Limb (tissue), 2 donors: Measurements from ENCODE around the gene LBX2.
"Not testable (repeated sequence)": the region's sequence is repeated elsewhere in the genome, so short reads cannot be mapped to it uniquely, and the experiment has no call there.

Experiments
- DNase-seq, 2 donors: peaks; one replicate each; pipeline ENCODE4 v3.0.0-alpha.2; 2016; ENCODE audit errors: extremely low spot score in 2 of 2

LBX2 gene

DNA sequence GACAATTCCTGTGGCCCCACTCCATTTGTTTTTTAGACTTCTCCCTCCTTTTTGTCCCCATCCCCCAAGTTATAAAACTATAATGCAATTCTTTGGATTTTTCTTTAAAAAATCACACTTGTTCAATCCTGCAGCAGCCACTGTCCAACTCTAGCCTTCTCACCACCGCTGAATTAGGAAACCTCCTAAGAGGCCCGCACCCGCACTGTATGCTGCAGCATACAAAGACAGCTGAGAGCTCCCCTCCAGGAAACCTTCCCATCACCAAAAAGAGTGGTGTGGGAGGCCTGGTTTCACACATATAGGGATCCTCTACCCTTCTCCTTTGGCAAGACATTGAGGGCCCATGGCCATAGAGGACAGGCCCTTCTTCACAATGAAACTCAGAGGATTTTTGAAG, 5.2 kb upstream of the LBX2 start:
- no peak for DNase-seq

DNA sequence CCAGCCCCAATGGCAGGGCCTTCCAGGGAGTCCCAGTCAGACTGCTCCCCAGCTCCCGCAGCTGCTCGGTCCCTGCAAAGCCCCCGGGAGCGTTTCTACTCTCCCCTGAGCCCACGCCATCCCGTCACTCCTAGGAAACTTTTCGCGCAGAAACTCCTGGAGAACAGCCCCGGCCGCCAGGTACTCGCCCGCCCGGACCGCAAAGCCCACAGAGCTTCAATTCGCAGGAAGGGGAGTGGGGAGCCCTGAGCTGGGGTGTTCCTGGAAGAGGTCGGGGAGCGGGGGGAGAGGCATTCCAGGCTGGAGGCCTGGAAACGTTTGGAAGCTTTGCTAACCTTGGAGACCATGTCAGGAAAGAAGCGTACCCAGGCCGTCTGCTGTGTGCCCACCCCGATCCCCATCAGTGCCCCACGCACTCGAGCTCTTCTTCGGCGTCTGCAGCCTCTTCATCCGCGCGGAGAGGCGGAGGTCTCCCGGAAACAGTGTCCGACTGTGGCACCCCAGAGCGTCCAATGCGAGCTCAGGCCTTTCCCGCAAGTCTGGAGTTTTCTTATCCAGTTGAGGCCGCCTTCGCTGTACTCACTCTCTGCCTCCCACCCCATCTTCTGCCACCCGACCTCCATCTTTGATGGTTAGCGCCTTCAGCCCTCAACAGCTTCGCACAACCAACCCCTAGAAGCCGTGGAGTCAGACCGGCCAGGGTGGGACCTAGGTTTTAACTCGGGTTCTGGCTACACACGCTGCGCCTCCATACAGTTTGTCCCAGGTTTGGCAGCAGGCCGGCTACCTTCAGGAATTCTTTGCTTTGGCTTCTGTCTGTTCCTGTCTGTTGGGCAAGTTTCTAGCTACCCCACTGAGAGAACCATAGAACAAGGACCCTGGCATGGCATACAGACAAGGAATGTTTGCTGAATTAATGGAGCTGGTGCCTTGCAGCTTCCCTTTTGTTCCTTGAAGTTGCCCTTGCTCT, 4.4 kb upstream of the LBX2 start:
- DNase-seq: no peak

DNA sequence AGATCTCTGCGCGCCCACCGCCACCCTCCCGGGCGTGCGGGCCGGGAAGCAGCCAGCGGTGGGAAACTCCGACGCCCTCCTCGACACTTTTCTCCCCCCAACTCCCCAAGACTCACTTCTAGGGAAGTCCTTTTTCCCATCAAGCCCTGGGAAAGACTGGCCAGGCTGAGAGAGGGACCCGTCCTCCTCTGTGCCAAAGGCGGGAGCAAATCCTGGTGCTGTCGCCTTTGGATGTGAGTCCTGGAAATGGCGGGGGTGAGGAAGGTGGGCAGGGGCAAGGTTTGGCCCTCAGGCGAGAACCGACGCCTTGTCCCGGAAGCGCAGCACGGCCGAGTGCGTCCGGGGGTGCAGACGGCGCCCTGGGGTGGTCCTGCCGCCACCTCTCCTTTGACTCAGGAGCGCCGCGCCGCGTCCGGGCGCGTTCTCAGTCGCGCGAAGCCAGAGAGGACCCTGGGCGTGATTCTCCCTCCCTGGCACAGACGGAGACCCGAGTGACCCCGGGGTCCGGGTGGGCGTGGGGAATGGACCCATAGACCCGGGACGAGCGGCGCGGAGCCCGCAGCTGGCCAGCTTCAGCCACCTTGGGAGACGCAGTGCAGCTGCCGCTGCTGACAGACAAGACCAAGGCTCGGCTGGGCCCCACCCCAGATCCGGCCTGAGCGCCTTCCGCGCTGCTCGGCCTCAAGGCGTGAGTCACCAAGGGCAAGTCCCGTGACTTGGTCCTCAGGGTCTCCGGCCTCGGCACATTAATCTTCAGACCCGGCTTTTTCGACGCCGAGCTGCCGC, 3.5 kb upstream of the LBX2 start:
- peak in 1 of 2 donors; percentile 68 for DNase-seq

DNA sequence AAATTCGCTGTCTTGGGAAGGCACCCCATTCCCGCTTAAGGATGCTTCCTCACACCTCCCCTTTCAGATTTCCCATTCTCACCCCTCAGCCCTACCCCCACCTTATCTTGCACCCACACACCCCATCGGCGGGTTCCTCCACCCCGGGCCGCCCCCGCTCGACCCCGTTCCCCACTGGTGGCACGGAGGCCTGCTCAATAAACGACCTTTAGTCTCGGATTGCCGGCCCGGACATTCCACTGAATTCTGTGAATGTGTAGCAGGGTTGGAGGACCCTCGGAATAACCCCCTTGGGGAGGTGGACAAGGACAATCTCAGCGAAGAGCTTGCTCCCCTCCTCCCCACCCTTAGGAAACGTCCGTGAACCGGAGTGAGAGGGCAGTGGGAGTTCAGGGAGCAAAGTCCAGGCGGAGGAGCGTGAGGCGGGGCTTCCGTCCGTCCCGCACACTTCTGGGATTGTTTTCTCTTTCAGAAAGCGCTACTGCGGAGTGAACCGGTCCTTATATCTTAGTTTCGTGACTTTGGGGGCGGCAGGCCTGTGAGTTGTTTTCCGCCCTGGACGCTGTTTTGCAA, 2.8 kb upstream of the LBX2 start:
- DNase-seq: no peak

DNA sequence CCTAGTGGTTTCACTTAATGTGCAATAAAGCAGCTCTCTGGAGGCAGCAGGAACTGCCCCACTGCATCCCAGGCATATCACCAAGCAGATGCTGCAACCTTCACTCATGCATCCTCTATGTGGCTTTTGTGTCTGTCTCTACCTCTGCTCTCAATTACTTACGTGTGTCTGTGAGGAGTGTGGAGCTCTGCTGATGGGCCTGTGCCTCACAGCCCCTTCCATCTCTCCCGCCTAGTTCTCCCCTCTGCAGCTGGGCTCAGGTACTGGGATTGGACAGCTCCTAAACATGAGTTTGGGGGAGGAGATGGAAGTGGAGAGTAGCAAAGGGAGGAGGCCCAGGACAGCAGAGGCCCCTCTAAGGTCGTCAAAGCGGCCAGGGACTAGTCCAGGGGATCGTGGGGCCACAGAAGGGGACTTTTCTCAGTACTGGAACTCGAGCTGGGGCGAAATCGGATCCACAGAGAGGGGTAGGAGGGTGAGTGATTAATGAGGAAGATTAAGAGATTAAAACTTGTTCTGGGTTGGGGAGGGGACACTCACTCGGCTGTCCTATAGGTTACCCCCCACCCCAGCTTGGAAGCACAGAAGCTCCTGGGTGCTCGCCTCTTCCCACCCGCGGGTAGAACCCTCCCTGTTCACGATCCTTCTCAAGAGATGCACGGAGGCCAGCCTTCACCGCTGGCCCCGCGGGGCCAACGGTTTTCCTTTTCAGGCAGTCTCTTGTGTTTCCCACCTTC, 2.1 kb upstream of the LBX2 start:
- peak in 1 of 2 donors; percentile 38 for DNase-seq

DNA sequence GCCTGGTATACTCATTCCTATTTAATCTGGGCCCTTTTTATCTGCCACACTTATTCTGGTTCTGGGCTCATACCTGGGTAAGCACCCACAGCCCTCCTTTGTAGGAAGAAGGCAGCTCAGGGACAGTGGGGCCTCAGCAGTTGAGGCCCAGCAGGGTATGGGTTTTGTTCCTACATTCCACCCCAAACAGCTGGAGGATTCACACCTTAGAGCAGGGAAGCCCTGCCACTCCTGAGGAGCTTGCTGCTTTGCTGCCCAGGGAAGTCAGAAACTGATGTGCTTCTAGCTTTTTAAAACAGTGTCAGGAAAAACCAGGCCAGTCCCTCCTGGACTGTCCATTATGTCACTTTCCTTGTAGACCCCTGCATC, 1.2 kb upstream of the LBX2 start:
- DNase-seq: no peak

DNA sequence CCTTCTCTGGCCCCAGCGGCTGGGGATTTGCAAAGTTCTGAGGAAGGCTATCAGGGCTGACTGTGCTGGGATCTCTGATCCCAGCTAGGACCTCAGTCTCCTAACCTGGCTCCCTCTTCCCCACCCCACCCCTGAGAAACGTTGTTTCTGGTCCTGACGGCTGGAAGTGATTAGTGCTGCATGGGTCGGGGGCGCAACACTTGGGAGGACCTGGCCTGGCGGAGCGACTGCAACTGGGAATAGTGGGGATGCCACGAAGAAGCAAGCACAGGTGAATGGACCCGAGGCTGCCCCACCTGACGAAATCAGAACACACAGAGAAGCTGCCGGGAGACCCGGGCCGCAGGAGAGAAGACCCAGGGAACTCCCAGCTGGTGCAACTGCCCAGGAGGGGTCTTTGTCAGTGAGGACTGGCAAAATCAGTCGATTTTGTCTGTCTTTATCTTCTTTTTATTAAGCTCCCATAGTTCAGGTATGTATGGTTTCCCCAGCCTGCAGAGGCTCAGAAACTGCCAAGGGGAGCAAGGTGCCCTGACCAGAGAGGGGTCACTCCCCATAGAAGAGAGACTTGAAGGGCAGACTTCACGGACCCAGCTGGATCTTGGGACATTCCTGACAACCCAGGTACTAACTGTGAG, 656 bp upstream of the LBX2 start:
- DNase-seq: no peak

DNA sequence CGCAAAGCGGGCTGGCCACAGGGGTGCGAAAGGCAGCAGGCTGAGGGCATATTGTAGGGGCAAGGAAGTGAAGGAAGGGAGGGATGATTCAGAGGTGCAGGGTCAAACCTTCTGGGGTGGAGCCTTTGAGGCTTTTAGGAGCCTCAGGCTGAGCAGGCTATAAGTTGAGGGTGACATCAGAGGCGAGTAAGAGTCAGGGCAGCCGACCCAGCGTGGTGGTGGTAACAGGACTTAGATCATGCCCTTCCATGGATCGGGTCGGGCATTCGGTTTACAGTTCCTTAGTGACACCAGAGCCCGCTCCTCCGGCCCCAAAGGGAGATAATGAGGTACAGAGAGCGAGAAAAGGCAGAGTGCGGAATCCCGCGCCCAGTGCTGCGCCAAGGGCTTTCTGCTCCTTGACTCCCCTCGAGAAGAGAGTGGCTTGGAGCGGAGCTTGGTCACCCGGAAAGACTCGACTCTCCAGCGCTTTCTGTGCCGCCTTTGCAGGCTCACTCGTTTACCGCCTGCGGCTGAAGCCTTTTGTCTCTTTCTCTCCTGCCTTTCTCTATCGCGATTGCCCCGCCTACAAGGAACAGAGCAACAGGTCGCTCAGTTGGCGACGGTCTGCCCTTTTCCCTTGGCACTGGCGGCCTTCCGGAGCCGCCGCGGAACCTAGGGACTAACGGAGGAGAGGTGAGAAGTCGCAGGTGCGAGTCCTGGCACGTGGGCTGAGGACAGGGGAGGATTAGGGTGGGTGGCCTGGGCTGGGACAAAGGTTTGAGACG, 720 bp downstream of the LBX2 start:
- peak in 1 of 2 donors; percentile 40 for DNase-seq

DNA sequence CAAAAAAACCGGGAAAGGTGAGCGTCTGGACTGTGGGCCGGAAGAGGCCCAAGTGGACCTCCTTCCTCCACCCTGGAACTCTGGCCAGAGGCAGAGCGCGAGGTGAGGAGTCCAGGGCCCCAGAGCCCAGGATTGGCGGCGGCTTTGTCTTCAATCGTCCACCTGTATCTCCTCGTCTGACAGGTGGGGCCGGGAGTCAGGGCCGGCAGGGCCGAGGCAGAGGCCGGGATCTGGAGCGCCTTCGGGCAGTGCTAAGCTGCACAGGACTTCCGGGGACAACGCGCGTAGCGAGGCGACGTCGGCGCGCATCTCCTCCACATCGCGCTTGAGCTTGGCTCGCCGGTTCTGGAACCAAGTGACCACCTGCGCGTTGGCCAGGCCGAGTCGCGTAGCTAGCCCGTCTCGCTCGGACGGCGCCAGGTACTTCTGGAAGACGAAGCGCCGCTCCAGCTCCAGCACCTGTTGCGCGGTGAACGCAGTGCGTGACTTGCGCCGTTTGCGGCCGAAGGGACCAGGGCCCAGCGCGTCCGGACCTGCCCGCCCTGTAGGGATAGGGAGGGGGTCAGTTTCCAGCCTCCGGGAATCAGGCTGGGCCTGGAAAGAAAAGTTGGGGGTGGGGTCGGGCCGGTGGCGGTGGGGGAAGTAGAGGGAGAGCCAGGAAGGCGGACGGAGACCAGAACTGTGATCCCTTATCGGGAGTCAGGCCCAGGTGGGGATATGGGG, 1.5 kb downstream of the LBX2 start:
- peak in 1 of 2 donors; percentile 38 for DNase-seq

DNA sequence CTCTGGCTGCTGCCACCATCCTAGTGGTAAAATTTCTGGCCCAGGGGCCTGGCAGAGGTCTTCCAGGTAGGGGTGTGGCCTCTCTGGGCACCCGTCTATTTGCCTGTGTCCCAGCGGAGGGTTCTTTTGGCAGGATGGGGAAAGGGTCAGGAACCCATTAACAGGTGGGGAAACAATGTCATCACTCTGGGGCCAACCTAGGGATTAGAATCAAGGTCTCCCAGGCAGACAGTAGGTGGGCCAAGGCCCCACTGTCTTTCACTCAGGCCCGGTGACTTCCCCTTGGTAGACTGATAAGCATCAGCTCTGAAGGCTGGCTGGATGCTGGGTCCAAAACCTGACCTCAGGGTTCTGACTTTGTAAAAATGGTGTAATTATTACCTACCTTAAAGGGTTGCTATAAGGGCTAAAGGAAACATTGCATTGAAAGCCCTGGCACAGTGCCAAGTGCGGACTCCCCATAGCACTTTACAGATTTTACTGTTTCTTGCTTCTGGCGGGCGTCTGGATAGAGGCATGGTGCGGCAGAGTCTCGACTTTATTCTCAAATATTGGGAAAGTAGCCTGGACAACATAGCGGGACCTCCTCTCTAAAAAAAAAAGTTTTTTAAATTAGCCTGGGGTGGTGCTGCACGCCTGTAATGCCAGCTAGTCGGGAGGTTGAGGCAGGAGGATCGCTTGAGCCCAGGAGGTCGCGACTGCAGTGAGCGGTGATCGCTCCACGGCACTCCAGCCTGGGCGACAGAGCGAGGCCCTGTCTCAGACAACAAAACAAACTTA, 2.2 kb downstream of the LBX2 start:
- no peak for DNase-seq

DNA sequence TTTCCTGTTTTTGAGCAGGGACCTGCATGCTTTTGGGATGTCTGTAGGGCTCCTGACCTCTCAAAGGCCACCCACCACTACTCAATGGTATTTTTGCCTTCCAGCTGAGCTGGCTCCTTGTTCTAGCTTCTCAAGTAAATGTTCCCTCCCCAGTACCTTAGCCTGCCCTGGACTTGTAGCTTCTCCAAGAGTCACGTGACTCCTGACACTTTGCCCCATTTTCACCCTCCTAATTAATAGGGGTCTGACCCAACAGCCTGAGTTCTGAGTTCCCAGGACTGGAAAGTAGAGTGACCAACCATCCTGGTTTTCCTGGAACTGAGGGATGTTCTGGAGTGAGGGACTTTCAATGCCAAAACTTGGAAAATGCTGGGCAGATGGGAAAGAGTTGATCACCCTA, 4.0 kb downstream of the LBX2 start:
- no peak for DNase-seq

DNA sequence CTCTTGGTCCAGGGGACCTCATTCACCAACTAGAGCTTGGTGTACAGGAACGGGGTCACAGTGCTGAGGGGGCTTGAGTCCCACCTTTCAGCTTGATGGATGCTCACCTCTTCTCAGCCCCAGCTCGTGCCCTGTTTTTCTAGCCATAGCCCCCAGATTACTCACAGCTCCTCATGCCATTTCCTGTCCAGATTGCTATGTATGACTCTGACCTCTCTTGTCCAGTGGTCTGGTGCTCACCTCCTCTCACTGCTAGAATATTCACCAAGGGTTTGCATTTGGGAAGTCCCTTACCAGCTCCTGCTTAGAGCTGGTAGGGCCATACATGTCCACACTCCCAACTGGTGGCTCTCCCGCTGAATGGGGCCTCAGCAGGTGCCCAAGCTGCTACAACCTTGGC, 5.9 kb downstream of the LBX2 start:
- no peak for DNase-seq

DNA sequence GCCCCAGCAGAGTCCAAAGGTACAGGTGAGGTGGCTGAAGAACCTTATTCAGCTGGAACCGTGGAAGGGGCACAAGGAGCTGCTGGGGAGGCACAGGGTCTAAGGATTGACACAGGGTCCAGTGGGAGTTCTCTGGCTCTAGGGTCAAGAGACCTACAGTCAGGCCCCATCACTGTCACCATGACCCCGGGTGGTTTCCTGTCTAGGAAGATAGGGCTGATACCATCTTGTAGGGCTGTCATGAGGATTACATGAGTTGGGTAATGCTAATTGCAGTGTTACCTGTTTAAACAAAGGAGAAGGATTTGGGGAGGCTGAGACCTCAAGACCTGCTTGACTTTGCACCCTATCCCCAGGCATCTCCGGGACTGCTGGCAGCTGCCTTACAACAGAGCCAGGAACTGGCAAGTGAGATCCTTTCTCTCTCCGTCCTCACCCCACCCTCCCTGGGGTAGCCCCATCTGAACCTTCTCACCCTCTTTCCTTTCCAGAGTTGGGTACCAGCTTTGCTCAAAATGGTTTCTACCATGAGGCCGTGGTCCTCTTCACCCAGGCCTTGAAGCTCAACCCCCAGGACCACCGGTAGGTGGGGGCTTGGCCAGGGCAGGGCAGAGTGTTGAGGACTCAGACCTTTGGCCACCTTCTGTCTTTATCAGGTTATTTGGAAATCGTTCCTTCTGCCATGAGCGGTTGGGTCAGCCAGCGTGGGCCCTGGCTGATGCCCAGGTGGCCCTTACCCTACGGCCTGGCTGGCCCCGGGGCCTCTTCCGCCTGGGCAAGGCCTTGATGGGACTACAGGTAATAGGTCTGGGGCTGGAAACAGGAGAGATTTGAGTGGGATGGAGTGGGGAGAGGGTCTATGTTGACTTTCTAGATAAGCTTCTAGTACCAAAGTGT, 7.5 kb downstream of the LBX2 start:
- no peak for DNase-seq

DNA sequence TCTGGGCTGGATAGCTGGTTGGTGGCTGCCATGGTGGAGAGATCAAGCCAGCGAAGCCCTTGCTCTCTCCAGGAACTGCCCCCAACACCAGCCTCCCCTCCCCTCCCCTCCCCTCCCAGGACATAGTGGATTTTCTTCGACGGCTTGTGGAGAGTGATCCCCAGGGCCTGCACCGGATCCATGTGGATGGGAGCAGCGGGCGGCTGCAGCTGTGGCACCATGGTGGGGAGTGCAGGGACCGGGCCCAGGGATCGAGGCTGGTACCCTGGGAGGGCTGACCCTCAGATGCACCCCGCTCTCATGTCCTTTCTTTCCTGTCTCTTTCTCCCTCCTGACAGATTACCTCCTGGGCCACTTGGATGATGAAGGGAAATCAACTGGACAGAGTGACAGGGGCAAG, 9.5 kb downstream of the LBX2 start:
- DNase-seq: no peak

DNA sequence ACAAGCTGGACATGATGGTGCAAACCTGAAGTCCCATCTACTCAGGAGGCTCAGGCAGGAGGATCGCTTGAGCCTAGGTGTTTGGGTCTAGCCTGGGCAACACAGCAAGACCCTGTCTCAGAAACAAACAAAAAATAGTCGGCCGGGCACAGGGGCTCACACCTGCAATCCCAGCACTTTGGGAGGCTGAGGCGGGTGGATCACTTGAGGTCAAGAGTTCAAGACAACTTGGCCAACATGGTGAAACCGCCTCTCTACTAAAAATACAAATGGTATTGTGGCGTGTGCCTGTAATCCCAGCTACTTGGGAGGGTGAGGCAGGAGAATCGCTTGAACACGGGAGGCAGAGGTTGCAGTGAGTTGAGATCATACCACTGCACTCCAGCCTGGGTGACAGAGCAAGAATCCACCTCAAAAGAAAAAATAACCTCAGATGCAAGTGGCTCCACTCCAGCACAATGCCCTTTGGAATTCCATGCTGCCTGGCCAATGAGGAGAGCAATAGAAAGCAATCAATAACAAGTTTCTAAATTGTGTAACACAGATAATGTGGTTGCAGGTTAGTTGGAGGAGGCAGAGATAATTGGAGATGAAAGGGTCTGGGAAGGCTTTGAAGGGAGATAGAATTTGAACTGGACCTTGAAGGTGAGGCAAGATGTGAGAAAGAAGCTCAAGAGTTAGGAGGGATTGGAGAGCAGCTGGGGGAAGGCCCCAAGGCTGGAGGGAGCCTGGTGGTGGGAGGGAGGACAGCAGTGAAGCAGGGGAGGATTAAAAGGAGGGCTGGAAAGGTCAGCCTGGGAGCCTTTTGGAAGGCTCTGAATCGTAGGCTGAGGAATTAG, 10.5 kb downstream of the LBX2 start:
- no peak for DNase-seq

DNA sequence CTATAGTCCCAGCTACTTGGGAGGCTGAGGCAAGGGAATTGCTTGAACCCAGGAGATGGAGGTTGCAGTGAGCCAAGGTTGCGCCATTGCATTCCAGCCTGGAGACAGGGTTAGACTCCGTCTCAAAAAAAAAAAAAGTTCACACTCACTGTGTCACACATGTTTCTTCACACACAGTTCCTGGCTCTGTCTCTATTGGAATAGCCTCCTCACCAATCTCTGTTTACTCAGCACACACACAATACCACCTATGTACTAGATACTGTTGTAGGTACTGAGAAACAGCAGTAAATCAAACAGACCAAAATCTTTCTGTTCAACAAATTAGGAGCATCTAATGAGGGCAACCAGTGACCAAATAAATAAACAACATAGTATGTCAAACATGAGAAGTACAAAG, 13.3 kb downstream of the LBX2 start:
- no peak for DNase-seq

DNA sequence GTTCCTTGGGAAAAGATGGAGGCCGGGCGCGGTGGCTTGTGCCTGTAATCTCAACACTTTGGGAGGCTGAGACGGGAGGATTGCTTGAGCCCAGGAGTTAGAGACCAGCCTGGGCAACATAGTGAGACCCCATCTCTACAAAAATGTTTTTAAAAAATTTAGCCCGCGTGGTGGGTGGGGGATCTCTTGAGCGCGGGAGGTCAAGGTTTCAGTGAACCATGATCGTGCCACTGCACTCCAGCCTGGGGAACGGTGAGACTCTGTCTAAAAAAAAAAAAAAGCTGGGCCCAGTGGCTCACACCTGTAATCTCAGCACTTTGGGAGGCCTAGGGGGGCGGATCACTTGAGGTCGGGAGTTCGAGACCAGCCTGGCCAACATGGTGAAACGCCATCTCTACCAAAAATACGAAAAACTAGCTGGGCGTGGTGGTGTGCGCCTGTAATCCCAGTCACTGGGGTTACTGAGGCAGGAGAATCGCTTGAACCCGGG, 15.7 kb downstream of the LBX2 start:
- not testable (repeated sequence) for DNase-seq
